K562 (cell line): ENCODE results near the gene TMEM63A. TPM values are rescaled to one million over a fixed set of nuclear protein-coding genes. Genes with fewer than 3 reads are reported as not detected.

ENCODE experiments used
- C11orf30 ChIP-seq: fragments of 450-650 bp; IDR thresholded peaks from 2 replicates; pipeline ENCODE4 v1.6.1; 2016; ENCODE audit warnings: low read depth, mild to moderate bottlenecking
- CHCHD3 ChIP-seq: fragments of 250-450 bp; sonication (Bioruptor Pico); IDR thresholded peaks from 2 replicates; pipeline ENCODE4 v2.1.2; 2022; ENCODE audit warnings: mild to moderate bottlenecking
- FUS ChIP-seq: fragments of 200-400 bp; formaldehyde crosslinking; optimal IDR thresholded peaks from 2 replicates; pipeline ENCODE3; 2017; ENCODE audit warnings: low read depth, low read length
- GATAD2A ChIP-seq: fragments of 450-650 bp; IDR thresholded peaks from 2 replicates; pipeline ENCODE4 v1.6.1; 2017
- HSF4 ChIP-seq: fragments of 250-450 bp; sonication (Bioruptor Pico); IDR thresholded peaks from 2 replicates; pipeline ENCODE4 v2.1.2; 2022; ENCODE audit warnings: mild to moderate bottlenecking, moderate library complexity, borderline replicate concordance
- MEF2A ChIP-seq: IDR thresholded peaks from 2 replicates; pipeline ENCODE4 v1.6.1; 2011; ENCODE audit warnings: low read depth, mild to moderate bottlenecking, low read length, moderate library complexity; ENCODE audit not compliant: control insufficient read depth
- MTA1 ChIP-seq: fragments of 450-650 bp; IDR thresholded peaks from 2 replicates; pipeline ENCODE4 v1.6.1; 2017; ENCODE audit warnings: borderline replicate concordance
- MTF1 ChIP-seq: fragments of 250-450 bp; sonication (Bioruptor Pico); IDR thresholded peaks from 2 replicates; pipeline ENCODE4 v1.9.0; 2021; ENCODE audit warnings: moderate library complexity, mild to moderate bottlenecking, inconsistent platforms, borderline replicate concordance
- PTBP1 ChIP-seq: fragments of 200-400 bp; formaldehyde crosslinking; IDR thresholded peaks from 2 replicates; pipeline ENCODE4 v1.6.1; 2017; ENCODE audit warnings: low read depth, low read length
- RBM34 ChIP-seq: fragments of 200-400 bp; formaldehyde crosslinking; IDR thresholded peaks from 2 replicates; pipeline ENCODE4 v1.6.1; 2018; ENCODE audit warnings: low read length, borderline replicate concordance; ENCODE audit not compliant: insufficient read depth
- SIN3B ChIP-seq: fragments of 450-650 bp; IDR thresholded peaks from 2 replicates; pipeline ENCODE4 v1.6.1; 2017; ENCODE audit warnings: low read depth, mild to moderate bottlenecking, moderate library complexity
- TOE1 ChIP-seq, 2 experiments: fragments of 450-650 bp in 1 of 2; sonication (generic) in 1 of 2; formaldehyde crosslinking in 1 of 2; IDR thresholded peaks; 2 replicates each; pipeline versions ENCODE4 v1.7.1 to v1.8.0; 2016 to 2022; ENCODE audit warnings: borderline replicate concordance in 2 of 2, mild to moderate bottlenecking in 2 of 2, antibody characterized with exemption in 1 of 2, inconsistent platforms in 1 of 2, low read depth in 1 of 2, missing genetic modification reagents in 1 of 2, moderate library complexity in 1 of 2
- ZNF561 ChIP-seq: fragments of 450-650 bp; formaldehyde crosslinking; conservative IDR thresholded peaks from 2 replicates; pipeline ENCODE4 v1.4.0; 2020; ENCODE audit warnings: mild to moderate bottlenecking, moderate library complexity
- ZNF644 ChIP-seq: fragments of 200-800 bp; sonication (Bioruptor generic); IDR thresholded peaks from 2 replicates; pipeline ENCODE4 v1.6.1; 2016; ENCODE audit warnings: low read depth, missing genetic modification characterization, missing compliant biosample characterization
- ZNF707 ChIP-seq: fragments of 250-450 bp; sonication (Bioruptor Pico); conservative IDR thresholded peaks from 2 replicates; pipeline ENCODE4 v1.8.0; 2022; ENCODE audit warnings: inconsistent platforms, mild to moderate bottlenecking, moderate library complexity
- ZNF717 ChIP-seq: fragments of 250-450 bp; sonication (Bioruptor Pico); IDR thresholded peaks from 2 replicates; pipeline ENCODE4 v1.5.0; 2021
- polyA plus RNA-seq, 8 experiments: library from polyadenylated mRNA; depleted of rRNA in 4 of 8; stranded (reverse) in 5 of 8; unstranded in 3 of 8; fragments of >200 nt; fragmentation: Nextera tagmentation in 2 of 8; fragmentation: Illumina TruSeq in 1 of 8; extraction: Ambion mirVana in 2 of 8; extraction: Trizol in 1 of 8; gene quantifications; 2 replicates each; pipeline versions ENCODE4 v1.2.1 to v1.2.3, GENCODE V29; 2011 to 2014; ENCODE audit warnings: inconsistent platforms in 1 of 8, missing spikeins in 1 of 8
- total RNA-seq, 7 experiments: library from RNA; depleted of rRNA in 6 of 7; stranded (reverse); fragments of >200 nt in 6 of 7; fragmentation: Illumina TruSeq in 2 of 7; extraction: Trizol in 2 of 7; gene quantifications; 2 replicates each; pipeline versions ENCODE4 v1.2.1 to v1.2.3, GENCODE V29; 2011 to 2021; ENCODE audit warnings: low replicate concordance in 1 of 7
- TF ChIP-seq, protein P1 (sequence below): sonication (generic); formaldehyde crosslinking; IDR thresholded peaks from 2 replicates; pipeline ENCODE4 v1.8.0; 2022; ENCODE audit warnings: missing genetic modification reagents, mild to moderate bottlenecking, moderate library complexity, borderline replicate concordance
- TF ChIP-seq, protein P2 (sequence below): IDR thresholded peaks from 2 replicates; pipeline ENCODE4 v1.6.1; 2016; ENCODE audit warnings: missing genetic modification characterization, missing compliant biosample characterization
- TF ChIP-seq, protein P3 (sequence below), 2 experiments: fragments of 450-650 bp; conservative IDR thresholded peaks; 2 replicates each; pipeline ENCODE4 v1.6.1; 2017; ENCODE audit warnings: mild to moderate bottlenecking in 2 of 2, moderate library complexity in 2 of 2
- TF ChIP-seq, protein P4 (sequence below): IDR thresholded peaks from 2 replicates; pipeline ENCODE4 v1.6.1; 2014; ENCODE audit warnings: antibody characterized with exemption
- TF ChIP-seq, protein P5 (sequence below), 2 experiments: fragments of 250-450 bp in 1 of 2; fragments of 450-650 bp in 1 of 2; sonication (Bioruptor Pico) in 1 of 2; IDR thresholded peaks; 2 replicates each; pipeline versions ENCODE4 v1.6.1 to v1.8.0; 2016 to 2021; ENCODE audit warnings: mild to moderate bottlenecking in 2 of 2, moderate library complexity in 2 of 2, missing compliant biosample characterization in 1 of 2, missing genetic modification characterization in 1 of 2

The TMEM63A gene
- total and polyA plus RNA-seq, 9 of the 15 experiments (the other 6 are each of a cell fraction or from before 2014, with no cell fraction given) = 2.0 to 54.6 (median 17.5) TPM

DNA sequence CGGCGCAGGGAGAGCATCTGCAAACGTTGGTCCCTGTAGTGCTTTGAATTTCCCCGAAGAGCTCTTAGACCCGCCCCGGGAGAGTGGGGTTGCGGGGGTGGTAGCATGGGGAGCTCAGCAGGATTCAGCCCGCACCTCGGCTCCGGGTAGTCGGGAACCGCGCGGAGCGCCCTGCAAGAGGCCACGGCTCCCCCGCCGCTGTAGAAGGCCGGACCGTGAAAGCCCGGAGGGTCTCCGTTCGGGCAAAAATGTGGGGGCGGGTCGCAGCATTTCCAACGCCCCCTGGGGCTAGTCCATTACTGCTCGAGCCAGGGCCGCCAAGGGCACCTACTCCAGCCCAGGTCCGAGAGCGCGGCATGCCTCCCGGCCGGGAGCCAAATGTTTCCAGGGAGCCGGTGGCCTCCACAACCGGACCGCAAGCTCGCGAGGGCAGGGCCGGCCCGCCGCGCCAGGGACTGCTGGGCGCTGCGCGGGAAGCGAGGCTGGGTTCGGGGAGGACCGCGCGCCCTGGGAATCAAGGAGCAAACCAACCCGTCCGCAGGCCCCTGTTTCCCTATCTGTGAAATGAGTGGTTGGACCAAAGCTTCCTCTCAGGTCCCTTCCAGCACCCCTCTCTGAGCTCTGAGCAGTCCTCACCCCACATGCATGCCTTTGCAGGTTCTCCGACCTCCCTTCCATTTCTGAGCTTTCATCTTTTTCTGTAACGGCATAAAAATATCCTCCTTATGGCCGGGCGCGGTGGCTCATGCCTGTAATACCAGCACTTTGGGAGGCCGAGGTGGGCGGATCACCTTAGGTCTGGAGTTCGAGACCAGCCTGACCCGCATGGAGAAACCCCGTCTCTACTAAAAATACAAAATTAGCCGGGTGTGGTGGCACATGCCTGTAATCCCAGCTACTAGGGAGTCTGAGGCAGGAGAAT is 775 bp upstream of the TMEM63A start (continued):
- TF ChIP-seq, protein P1, sequence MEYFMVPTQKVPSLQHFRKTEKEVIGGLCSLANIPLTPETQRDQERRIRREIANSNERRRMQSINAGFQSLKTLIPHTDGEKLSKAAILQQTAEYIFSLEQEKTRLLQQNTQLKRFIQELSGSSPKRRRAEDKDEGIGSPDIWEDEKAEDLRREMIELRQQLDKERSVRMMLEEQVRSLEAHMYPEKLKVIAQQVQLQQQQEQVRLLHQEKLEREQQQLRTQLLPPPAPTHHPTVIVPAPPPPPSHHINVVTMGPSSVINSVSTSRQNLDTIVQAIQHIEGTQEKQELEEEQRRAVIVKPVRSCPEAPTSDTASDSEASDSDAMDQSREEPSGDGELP (CRISPR knock-in tag) = no peak
- TF ChIP-seq, protein P2, sequence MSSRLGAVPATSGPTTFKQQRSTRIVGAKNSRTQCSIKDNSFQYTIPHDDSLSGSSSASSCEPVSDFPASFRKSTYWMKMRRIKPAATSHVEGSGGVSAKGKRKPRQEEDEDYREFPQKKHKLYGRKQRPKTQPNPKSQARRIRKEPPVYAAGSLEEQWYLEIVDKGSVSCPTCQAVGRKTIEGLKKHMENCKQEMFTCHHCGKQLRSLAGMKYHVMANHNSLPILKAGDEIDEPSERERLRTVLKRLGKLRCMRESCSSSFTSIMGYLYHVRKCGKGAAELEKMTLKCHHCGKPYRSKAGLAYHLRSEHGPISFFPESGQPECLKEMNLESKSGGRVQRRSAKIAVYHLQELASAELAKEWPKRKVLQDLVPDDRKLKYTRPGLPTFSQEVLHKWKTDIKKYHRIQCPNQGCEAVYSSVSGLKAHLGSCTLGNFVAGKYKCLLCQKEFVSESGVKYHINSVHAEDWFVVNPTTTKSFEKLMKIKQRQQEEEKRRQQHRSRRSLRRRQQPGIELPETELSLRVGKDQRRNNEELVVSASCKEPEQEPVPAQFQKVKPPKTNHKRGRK (tag) = no peak
- no peak for TF ChIP-seq MTF1 (CRISPR knock-in tag)
- TF ChIP-seq PTBP1 = no peak
- TF ChIP-seq HSF4 (CRISPR knock-in tag) = no peak
- no peak for TF ChIP-seq RBM34
- TF ChIP-seq, protein P3, sequence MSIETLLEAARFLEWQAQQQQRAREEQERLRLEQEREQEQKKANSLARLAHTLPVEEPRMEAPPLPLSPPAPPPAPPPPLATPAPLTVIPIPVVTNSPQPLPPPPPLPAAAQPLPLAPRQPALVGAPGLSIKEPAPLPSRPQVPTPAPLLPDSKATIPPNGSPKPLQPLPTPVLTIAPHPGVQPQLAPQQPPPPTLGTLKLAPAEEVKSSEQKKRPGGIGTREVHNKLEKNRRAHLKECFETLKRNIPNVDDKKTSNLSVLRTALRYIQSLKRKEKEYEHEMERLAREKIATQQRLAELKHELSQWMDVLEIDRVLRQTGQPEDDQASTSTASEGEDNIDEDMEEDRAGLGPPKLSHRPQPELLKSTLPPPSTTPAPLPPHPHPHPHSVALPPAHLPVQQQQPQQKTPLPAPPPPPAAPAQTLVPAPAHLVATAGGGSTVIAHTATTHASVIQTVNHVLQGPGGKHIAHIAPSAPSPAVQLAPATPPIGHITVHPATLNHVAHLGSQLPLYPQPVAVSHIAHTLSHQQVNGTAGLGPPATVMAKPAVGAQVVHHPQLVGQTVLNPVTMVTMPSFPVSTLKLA (conservative IDR thresholded peaks at IDR 0.05) = no peak
- TF ChIP-seq CHCHD3 (CRISPR knock-in tag) = no peak
- TF ChIP-seq ZNF561 (CRISPR knock-in tag) = no peak
- TF ChIP-seq, protein P4, sequence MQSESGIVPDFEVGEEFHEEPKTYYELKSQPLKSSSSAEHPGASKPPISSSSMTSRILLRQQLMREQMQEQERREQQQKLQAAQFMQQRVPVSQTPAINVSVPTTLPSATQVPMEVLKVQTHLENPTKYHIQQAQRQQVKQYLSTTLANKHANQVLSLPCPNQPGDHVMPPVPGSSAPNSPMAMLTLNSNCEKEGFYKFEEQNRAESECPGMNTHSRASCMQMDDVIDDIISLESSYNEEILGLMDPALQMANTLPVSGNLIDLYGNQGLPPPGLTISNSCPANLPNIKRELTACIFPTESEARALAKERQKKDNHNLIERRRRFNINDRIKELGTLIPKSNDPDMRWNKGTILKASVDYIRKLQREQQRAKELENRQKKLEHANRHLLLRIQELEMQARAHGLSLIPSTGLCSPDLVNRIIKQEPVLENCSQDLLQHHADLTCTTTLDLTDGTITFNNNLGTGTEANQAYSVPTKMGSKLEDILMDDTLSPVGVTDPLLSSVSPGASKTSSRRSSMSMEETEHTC = no peak
- TF ChIP-seq, protein P5, sequence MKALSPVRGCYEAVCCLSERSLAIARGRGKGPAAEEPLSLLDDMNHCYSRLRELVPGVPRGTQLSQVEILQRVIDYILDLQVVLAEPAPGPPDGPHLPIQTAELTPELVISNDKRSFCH (CRISPR knock-in tag; IDR thresholded peaks at IDR 0.05) = no peak
- TF ChIP-seq, protein P5 (tag; IDR thresholded peaks at IDR 0.05) = no peak; the same call in 1 of the 2 replicates
- no peak for TF ChIP-seq ZNF707
- TF ChIP-seq FUS = no peak
- no peak for TF ChIP-seq MTA1
- no peak for TF ChIP-seq MEF2A
- no peak for TF ChIP-seq ZNF717
- TF ChIP-seq SIN3B = no peak
- TF ChIP-seq GATAD2A = 0 out of 2 replicates have a peak, but pooled peaks have one; percentile 30
- no peak for TF ChIP-seq ZNF644
- no peak for TF ChIP-seq C11orf30
- no peak for TF ChIP-seq TOE1 (IDR thresholded peaks at IDR 0.05; ENCODE audit: borderline replicate concordance)
- no peak for TF ChIP-seq TOE1 (CRISPR knock-in tag; IDR thresholded peaks at IDR 0.05; ENCODE audit: borderline replicate concordance, low read depth)
